MM.1S (cell line): ENCODE measurements around the gene HECW1.

Experiments used
- DNase-seq: peaks from one replicate; pipeline ENCODE4 v3.0.0-alpha.2; 2015
- H2AFZ ChIP-seq: fragments of 300-600 bp; sonication (generic); 2 replicates; pipeline ENCODE4 v1.6.0; 2016; ENCODE audit warnings: antibody characterized with exemption, low read length
- H3F3A ChIP-seq: fragments of 300-600 bp; sonication (generic); 2 replicates; pipeline ENCODE4 v1.6.1; 2016; ENCODE audit warnings: mild to moderate bottlenecking, antibody characterized with exemption, low read length, moderate library complexity, mixed read lengths; ENCODE audit not compliant: insufficient read depth
- H3K27ac ChIP-seq: fragments of 300-600 bp; sonication (generic); 2 replicates; pipeline ENCODE4 v1.5.1; 2016; ENCODE audit warnings: mild to moderate bottlenecking, low read length
- H3K27me3 ChIP-seq: fragments of 300-600 bp; sonication (generic); replicated peaks from 2 replicates; pipeline ENCODE4 v1.6.0; 2016; ENCODE audit warnings: low read length; ENCODE audit not compliant: insufficient read depth
- H3K36me3 ChIP-seq: fragments of 300-600 bp; sonication (generic); replicated peaks from 2 replicates; pipeline ENCODE4 v1.6.1; 2016; ENCODE audit warnings: mild to moderate bottlenecking, low read length, mixed read lengths; ENCODE audit not compliant: insufficient read depth
- H3K4me1 ChIP-seq: fragments of 300-600 bp; sonication (generic); 2 replicates; pipeline ENCODE4 v1.6.1; 2016; ENCODE audit warnings: low read length, mixed read lengths
- H3K4me2 ChIP-seq: fragments of 300-600 bp; sonication (generic); 2 replicates; pipeline ENCODE4 v1.6.0; 2016; ENCODE audit warnings: low read depth, low read length
- H3K4me3 ChIP-seq: fragments of 300-600 bp; sonication (generic); 2 replicates; pipeline ENCODE4 v1.5.1; 2016; ENCODE audit warnings: low read length, mixed read lengths
- H3K79me2 ChIP-seq: fragments of 300-600 bp; sonication (generic); 2 replicates; pipeline ENCODE4 v1.6.1; 2016; ENCODE audit warnings: mixed run types, low read length, mixed read lengths
- H3K9ac ChIP-seq: fragments of 300-600 bp; sonication (generic); 2 replicates; pipeline ENCODE4 v1.6.1; 2016; ENCODE audit warnings: low read length, mixed read lengths
- H3K9me2 ChIP-seq: fragments of 300-600 bp; sonication (generic); replicated peaks from 2 replicates; pipeline ENCODE4 v1.6.1; 2016; ENCODE audit warnings: mild to moderate bottlenecking, low read length, mixed read lengths; ENCODE audit not compliant: insufficient read depth
- H3K9me3 ChIP-seq: fragments of 300-600 bp; sonication (generic); replicated peaks from 2 replicates; pipeline ENCODE4 v1.6.1; 2016; ENCODE audit warnings: mild to moderate bottlenecking, low read length, mixed read lengths; ENCODE audit not compliant: insufficient read depth
- H4K20me1 ChIP-seq: fragments of 300-600 bp; sonication (generic); 2 replicates; pipeline ENCODE4 v1.6.1; 2016; ENCODE audit warnings: mild to moderate bottlenecking, low read length, moderate library complexity, mixed read lengths; ENCODE audit not compliant: insufficient read depth
- CTCF ChIP-seq: fragments of 300-600 bp; sonication (generic); IDR thresholded peaks from 2 replicates; pipeline ENCODE4 v1.5.1; 2016; ENCODE audit warnings: antibody characterized with exemption, low read length, mixed read lengths
- EZH2 ChIP-seq: fragments of 300-600 bp; sonication (generic); optimal IDR thresholded peaks from 2 replicates; pipeline ENCODE3; 2017; ENCODE audit warnings: low read depth, mild to moderate bottlenecking, antibody characterized with exemption, low read length, mixed read lengths
- EZH2phosphoT487 ChIP-seq: fragments of 300-600 bp; sonication (generic); IDR thresholded peaks from 2 replicates; pipeline ENCODE4 v1.6.1; 2018; ENCODE audit warnings: antibody characterized with exemption, low read length

Gene HECW1

DNA sequence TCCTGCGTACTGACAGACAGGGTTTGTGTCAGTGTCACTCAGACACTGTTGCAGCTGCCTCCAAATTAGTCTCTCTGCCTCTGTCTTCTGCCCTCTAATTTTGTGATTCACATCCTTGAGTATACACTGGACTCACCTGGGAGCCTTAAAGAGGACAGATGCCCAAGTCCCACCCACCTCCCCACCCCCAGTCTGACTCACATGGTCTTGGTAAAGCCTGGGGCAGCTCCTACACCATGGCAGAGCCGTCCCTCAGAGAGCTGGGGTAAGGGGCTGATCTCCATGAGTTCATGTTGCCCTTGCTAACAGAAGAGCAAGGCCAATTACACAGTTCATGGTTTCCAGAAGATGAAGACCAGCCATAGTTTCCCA, 272.8 kb downstream of the HECW1 start:
- Histone ChIP-seq H3K4me1 (no peaks in the 10 kb centered on the region; the same call in 1 of the 2 replicates), H3K36me3 (no peaks in the 10 kb centered on the region), H3F3A (no peaks in the 10 kb centered on the region), H3K27ac (no peak overlapping the region), H3K4me3 (no peak overlapping the region), H3K4me2 (no peak overlapping the region), H3K79me2 (no peaks in the 10 kb centered on the region), H2AFZ (no peak overlapping the region), H3K9me3 (no peaks in the 10 kb centered on the region), H3K9me2 (no peaks in the 10 kb centered on the region), H4K20me1 (no peaks in the 10 kb centered on the region), H3K27me3 (no peaks in the 10 kb centered on the region), H3K9ac (no peak overlapping the region)
- DNase-seq, result no peak
- TF ChIP-seq CTCF (no peak), EZH2 (no peak), EZH2phosphoT487 (no peak)

GRCh38 chr7:43385856-43386255, 273.4 kb downstream of the HECW1 start:
- H3K4me3 ChIP-seq, result no peak overlapping the region
- no peak overlapping the region for H3K4me2 ChIP-seq
- H2AFZ ChIP-seq, result no peak overlapping the region
- TF ChIP-seq CTCF, result no peak
- TF ChIP-seq EZH2phosphoT487, result no peak
- no peak for TF ChIP-seq EZH2
- no peak overlapping the region for H3K27ac ChIP-seq
- H3K9me2 ChIP-seq, result no peaks in the 10 kb centered on the region
- no peak for DNase-seq
- no peaks in the 10 kb centered on the region for H3F3A ChIP-seq
- no peaks in the 10 kb centered on the region for H4K20me1 ChIP-seq
- no peaks in the 10 kb centered on the region for H3K9me3 ChIP-seq
- H3K79me2 ChIP-seq, result no peaks in the 10 kb centered on the region
- H3K36me3 ChIP-seq, result no peaks in the 10 kb centered on the region
- no peak overlapping the region for H3K9ac ChIP-seq
- H3K4me1 ChIP-seq, result no peaks in the 10 kb centered on the region; the same call in 1 of the 2 replicates
- no peaks in the 10 kb centered on the region for H3K27me3 ChIP-seq

DNA sequence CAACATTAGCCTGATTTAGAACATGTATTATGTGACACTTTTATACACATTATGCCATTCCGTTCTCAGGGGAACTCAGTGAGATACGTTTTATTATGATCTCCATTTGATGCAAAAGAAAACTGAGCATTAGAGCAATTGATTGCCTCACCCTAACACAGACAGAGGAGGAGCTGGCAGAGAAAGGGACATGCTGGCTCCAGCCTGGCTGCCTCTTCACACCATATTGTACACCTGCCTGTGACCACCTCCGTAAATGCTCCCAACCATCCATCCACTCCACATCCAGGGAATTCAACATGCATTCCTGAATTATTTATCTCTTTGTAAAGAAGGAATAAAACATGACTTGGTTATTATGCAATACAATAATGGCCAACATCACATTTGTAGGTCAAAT, 275.5 kb downstream of the HECW1 start:
- Histone ChIP-seq H3K9ac (no peak overlapping the region), H3K9me2 (no peaks in the 10 kb centered on the region), H3K27ac (no peak overlapping the region), H3F3A (no peaks in the 10 kb centered on the region), H3K4me2 (no peak overlapping the region), H3K79me2 (no peaks in the 10 kb centered on the region), H3K9me3 (no peaks in the 10 kb centered on the region), H3K4me3 (no peak overlapping the region), H2AFZ (no peak overlapping the region), H4K20me1 (no peaks in the 10 kb centered on the region), H3K4me1 (peaks cover 7% of the 10 kb centered on the region; the same call in 1 of the 2 replicates), H3K27me3 (no peaks in the 10 kb centered on the region), H3K36me3 (no peaks in the 10 kb centered on the region)
- TF ChIP-seq CTCF (no peak), EZH2 (no peak), EZH2phosphoT487 (no peak)
- DNase-seq, result no peak
